ENCODE data around the gene CXCR2.

CXCR2 gene

DNA sequence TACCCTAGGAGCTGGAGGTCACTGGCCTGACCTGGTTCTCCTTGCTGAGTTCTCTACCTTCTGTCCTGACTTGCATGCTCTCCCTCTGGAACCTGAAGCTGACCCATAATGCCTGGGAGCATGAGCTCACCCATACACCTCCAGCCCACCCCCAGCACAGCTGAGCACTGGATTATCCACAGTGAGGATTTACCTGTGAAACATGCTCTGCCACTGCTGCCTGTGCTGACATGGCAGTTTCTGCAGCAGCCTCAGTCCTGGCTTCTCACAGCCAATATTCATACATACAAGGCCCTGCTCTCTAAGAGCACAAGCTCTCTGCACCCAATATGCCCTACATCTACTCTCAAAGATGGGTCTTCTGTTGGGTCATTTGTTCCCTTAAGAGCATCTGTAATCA is 5.0 kb downstream of the CXCR2 start:
- Histone ChIP-seq H3K27me3 (ENCODE audit: low read length) (no peaks in the 10 kb centered on the region), H4K20me1 (ENCODE audit: low read depth, low read length) (no peaks in the 10 kb centered on the region), H3K79me2 (ENCODE audit: insufficient read depth, low read length) (no peaks in the 10 kb centered on the region), H3K9ac (ENCODE audit: low read length) (no peak overlapping the region), H2AFZ (ENCODE audit: low read depth, low read length, severe bottlenecking) (no peak overlapping the region), H3K9me3 (ENCODE audit: insufficient read depth, low read length) (no peaks in the 10 kb centered on the region), H3K27ac (ENCODE audit: low read depth, low read length) (no peak overlapping the region), H3K36me3 (ENCODE audit: low read length) (no peaks in the 10 kb centered on the region), H3F3A (ENCODE audit: insufficient read depth) (no peaks in the 10 kb centered on the region), H3K4me3 (ENCODE audit: insufficient read depth, low read length, poor library complexity, severe bottlenecking) (no peak overlapping the region), H3K4me2 (ENCODE audit: low read depth, low read length, poor library complexity, severe bottlenecking) (no peak overlapping the region), H3K9me2 (replicated peaks; ENCODE audit: insufficient read depth, low read length) (no peaks in the 10 kb centered on the region)
- TF ChIP-seq, protein P1, sequence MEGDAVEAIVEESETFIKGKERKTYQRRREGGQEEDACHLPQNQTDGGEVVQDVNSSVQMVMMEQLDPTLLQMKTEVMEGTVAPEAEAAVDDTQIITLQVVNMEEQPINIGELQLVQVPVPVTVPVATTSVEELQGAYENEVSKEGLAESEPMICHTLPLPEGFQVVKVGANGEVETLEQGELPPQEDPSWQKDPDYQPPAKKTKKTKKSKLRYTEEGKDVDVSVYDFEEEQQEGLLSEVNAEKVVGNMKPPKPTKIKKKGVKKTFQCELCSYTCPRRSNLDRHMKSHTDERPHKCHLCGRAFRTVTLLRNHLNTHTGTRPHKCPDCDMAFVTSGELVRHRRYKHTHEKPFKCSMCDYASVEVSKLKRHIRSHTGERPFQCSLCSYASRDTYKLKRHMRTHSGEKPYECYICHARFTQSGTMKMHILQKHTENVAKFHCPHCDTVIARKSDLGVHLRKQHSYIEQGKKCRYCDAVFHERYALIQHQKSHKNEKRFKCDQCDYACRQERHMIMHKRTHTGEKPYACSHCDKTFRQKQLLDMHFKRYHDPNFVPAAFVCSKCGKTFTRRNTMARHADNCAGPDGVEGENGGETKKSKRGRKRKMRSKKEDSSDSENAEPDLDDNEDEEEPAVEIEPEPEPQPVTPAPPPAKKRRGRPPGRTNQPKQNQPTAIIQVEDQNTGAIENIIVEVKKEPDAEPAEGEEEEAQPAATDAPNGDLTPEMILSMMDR (IDR thresholded peaks at IDR 0.05; ENCODE audit: insufficient read depth, low read length, poor library complexity, severe bottlenecking), result no peak
- TF ChIP-seq EZH2phosphoT487 (conservative IDR thresholded peaks at IDR 0.05; ENCODE audit: low read length), result no peak

DNA sequence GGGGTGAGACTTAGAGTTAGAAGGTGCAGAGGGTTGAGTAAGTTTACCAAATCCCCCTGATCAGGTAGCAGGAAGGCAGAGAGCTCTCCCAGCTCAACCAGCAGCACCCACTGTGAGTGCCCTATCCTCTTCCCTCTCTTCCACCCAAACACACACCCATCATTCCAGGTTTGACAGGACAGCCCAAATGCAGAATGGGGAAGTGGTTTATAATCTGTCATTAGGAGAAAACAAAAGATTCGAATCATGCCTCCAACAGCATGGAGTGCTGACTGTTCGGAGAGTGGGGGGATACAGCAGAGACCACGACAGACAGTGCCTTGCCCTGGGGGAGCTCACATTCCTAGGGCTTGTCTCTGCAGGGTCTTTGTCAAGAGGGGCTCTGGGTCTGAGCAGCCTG is 11.7 kb downstream of the CXCR2 start:
- H2AFZ ChIP-seq (ENCODE audit: low read depth, low read length, severe bottlenecking), result no peak overlapping the region
- no peaks in the 10 kb centered on the region for H3K9me2 ChIP-seq (replicated peaks; ENCODE audit: insufficient read depth, low read length)
- H4K20me1 ChIP-seq (ENCODE audit: low read depth, low read length), result no peaks in the 10 kb centered on the region
- no peak overlapping the region for H3K4me2 ChIP-seq (ENCODE audit: low read depth, low read length, poor library complexity, severe bottlenecking)
- H3K79me2 ChIP-seq (ENCODE audit: insufficient read depth, low read length), result no peaks in the 10 kb centered on the region
- no peak overlapping the region for H3K4me3 ChIP-seq (ENCODE audit: insufficient read depth, low read length, poor library complexity, severe bottlenecking)
- H3F3A ChIP-seq (ENCODE audit: insufficient read depth), result no peaks in the 10 kb centered on the region
- TF ChIP-seq, protein P1 (IDR thresholded peaks at IDR 0.05; ENCODE audit: insufficient read depth, low read length, poor library complexity, severe bottlenecking), result no peak
- TF ChIP-seq EZH2phosphoT487 (conservative IDR thresholded peaks at IDR 0.05; ENCODE audit: low read length), result no peak
- H3K9me3 ChIP-seq (ENCODE audit: insufficient read depth, low read length), result no peaks in the 10 kb centered on the region
- H3K27ac ChIP-seq (ENCODE audit: low read depth, low read length), result no peak overlapping the region
- no peak overlapping the region for H3K9ac ChIP-seq (ENCODE audit: low read length)
- no peaks in the 10 kb centered on the region for H3K36me3 ChIP-seq (ENCODE audit: low read length)
- no peaks in the 10 kb centered on the region for H3K27me3 ChIP-seq (ENCODE audit: low read length)

DNA sequence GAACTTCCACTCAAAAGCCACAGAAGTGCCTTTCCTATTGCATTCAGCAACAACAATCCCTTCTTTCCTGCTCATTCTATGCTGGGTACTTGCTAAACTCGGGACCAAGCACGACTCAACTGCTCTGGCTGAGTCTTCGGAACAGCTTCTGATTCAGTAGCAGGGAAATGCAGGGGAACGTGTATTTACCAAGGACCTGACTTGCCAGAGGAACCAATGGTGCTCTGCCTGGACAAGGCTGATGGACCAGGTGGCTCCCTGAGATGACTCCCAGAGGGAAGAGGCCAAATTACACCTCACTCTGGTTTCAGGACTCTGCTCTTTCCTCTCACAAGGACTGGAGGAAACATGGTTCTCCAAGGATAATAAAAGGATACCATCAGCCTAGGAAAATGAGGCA is 12.2 kb downstream of the CXCR2 start:
- no peaks in the 10 kb centered on the region for H3K9me2 ChIP-seq (replicated peaks; ENCODE audit: insufficient read depth, low read length)
- H3K9ac ChIP-seq (ENCODE audit: low read length), result no peak overlapping the region
- H3K9me3 ChIP-seq (ENCODE audit: insufficient read depth, low read length), result no peaks in the 10 kb centered on the region
- no peak overlapping the region for H2AFZ ChIP-seq (ENCODE audit: low read depth, low read length, severe bottlenecking)
- H3K79me2 ChIP-seq (ENCODE audit: insufficient read depth, low read length), result no peaks in the 10 kb centered on the region
- H3F3A ChIP-seq (ENCODE audit: insufficient read depth), result no peaks in the 10 kb centered on the region
- no peaks in the 10 kb centered on the region for H3K36me3 ChIP-seq (ENCODE audit: low read length)
- H3K27me3 ChIP-seq (ENCODE audit: low read length), result no peaks in the 10 kb centered on the region
- H4K20me1 ChIP-seq (ENCODE audit: low read depth, low read length), result no peaks in the 10 kb centered on the region
- no peak overlapping the region for H3K4me3 ChIP-seq (ENCODE audit: insufficient read depth, low read length, poor library complexity, severe bottlenecking)
- no peak overlapping the region for H3K27ac ChIP-seq (ENCODE audit: low read depth, low read length)
- TF ChIP-seq, protein P1 (IDR thresholded peaks at IDR 0.05; ENCODE audit: insufficient read depth, low read length, poor library complexity, severe bottlenecking), result no peak
- TF ChIP-seq EZH2phosphoT487 (conservative IDR thresholded peaks at IDR 0.05; ENCODE audit: low read length), result no peak
- H3K4me2 ChIP-seq (ENCODE audit: low read depth, low read length, poor library complexity, severe bottlenecking), result no peak overlapping the region
